ENCODE measurements around the gene CRACDL.

The CRACDL gene

DNA sequence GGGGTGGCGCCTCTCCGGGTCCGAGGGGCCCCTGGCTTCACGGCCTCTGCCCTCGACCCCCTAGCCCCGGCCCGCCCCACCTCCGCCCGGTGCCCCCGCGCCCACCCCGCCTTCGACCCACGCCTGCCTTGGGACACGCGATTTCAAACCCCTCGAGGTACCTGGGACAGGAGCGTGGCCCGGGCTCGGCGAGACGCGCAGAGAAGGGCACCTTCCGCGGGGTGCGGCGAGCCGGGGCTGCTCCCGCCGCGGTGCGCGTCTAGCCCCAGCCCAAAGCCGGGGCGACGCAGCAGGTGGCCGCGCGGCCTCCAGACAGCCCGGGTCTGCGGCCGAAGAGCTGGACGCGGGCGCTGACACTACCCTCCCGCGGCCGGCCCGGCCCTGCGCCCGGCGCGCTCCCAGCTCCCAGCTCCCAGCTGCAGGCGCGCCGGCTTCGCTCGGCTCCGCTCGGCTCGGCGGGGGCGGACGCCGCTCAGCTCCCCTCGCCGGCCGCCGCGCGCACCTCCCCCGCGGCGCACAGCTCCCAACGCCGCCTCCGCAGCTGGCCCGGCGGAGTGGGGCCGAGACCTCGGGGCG is at the start of gene CRACDL:
CRACDL (minus strand) TSS at position 449 of the 576 bp plus-strand sequence. CDS start 89,425 bp downstream, outside the sequence.
- DNase-seq (ENCODE audit: low spot score) = no peak

- no peak for DNase-seq (ENCODE audit: low spot score)
Observed at GRCh38 chr2:98975611-98976010, 39.6 kb upstream of the CRACDL start.

GRCh38 chr2:98972582-98973167 is 36.6 kb upstream of the CRACDL start:
- no peak for DNase-seq (ENCODE audit: low spot score)

DNA sequence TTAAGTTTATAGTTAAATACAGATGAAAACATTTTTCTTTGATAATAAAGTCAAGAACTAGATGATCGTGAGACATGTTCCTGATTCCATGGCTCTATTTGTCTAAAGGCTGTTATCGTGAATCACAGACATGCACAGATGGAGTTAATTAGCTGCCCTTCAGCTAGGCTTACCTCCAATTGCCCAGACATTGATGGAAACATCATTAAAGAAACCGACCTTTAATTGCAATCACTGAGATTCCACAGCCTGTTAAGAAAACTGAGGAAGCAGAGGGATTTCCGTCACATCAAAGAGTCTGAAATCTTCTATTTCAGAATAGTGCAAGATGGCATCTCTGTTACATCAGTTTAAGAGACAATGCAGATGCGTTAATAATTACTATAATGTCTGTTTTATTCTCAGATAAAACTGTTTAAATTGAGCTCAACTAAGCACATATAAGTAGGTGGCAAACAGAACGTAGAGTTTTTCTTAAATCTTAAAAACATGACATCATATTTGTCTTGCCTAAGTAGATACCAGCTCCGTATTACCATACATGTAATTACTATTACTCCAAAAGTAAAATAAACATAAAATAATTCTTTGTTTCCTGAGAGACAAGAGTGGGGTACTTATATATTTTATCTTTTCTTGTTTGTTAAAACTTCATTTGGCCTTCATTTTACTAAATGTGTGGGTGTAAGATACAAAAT is 23.9 kb upstream of the CRACDL start:
- DNase-seq (ENCODE audit: low spot score) = no peak

DNA sequence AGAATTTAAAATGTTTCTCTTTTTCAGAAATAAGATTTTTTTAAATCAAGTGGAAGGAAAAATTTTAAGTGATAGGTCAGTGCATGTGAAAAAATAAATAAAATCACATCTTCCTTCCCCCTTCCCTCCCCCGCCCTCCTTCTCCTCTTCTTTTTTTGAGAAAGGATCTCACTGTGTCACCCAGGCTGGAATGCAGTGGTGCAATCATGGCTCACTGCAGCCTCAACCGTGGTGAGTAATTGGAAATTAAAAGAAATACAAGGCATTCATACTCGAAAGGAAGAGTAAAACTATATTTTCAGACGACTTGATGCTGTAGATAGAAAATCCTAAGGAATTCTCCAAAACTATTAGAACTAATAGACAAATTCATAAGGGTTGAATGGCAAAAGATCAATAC is 16.9 kb upstream of the CRACDL start:
- no peak for DNase-seq (ENCODE audit: low spot score)

- DNase-seq (ENCODE audit: low spot score) = no peak
Observed at GRCh38 chr2:98948956-98949739, 13.1 kb upstream of the CRACDL start.

DNA sequence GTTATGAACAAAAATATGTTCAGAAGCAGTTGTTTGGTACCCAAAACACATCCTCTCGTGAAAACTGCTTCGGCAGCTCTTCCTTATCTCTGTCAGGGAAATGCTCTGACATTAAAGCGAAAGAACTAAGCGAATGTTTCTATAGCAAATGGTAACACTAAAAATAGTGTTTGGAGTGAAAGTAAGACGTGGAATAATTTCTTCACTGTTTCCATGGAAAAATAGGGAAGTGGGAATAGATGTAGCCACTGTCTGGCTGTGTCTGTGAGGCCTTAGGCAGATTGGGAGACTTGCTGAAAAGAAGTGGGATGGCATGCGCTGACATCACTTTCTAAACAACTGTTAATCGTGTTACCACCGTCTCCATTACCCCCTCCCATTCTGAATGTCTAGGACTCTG is 11.5 kb upstream of the CRACDL start:
- DNase-seq (ENCODE audit: low spot score) = no peak

- no peak for DNase-seq (ENCODE audit: low spot score)
Observed at GRCh38 chr2:98946855-98947254, 10.8 kb upstream of the CRACDL start.

DNA sequence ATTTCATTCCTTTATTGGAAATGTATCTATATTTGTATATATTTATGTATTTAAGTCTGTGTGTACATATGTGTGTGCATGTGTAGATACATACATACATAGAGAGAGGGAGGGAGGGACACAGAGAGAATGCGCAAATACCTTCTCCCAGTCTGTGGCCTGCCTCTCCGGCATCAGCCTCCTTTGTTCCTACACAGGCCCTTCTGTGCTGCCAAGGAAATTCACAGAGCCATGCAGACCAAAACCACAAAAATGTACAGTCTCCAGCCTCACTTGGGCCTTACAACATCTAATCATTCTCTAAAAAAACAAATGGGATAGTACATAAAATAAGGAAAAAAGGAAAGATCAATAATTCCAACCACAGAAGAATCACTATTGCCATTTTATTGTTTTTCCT is 8.8 kb upstream of the CRACDL start:
- no peak for DNase-seq (ENCODE audit: low spot score)

- DNase-seq (ENCODE audit: low spot score) = no peak
Observed at GRCh38 chr2:98940102-98940501, 4.1 kb upstream of the CRACDL start.

DNA sequence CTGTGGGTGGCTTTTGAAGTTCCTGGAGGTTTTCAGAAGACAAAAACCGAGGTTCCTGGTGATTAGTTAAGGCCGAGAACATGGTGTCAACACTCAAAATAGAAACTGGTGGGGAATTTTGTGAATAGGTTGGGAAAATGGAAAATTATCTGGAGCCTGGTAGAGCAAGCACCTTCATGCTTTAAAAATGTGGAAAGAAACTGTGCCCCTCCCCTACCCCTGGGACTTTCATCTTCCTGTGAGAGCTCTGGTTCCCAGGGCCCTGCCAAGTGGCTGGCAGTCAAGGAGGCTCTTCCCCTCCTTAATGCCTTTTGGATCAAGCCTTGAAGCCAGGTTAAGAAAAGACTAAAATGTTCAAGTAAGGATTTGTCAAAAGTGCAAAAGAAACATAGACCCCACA is 1.9 kb upstream of the CRACDL start:
- DNase-seq (ENCODE audit: low spot score) = no peak

DNA sequence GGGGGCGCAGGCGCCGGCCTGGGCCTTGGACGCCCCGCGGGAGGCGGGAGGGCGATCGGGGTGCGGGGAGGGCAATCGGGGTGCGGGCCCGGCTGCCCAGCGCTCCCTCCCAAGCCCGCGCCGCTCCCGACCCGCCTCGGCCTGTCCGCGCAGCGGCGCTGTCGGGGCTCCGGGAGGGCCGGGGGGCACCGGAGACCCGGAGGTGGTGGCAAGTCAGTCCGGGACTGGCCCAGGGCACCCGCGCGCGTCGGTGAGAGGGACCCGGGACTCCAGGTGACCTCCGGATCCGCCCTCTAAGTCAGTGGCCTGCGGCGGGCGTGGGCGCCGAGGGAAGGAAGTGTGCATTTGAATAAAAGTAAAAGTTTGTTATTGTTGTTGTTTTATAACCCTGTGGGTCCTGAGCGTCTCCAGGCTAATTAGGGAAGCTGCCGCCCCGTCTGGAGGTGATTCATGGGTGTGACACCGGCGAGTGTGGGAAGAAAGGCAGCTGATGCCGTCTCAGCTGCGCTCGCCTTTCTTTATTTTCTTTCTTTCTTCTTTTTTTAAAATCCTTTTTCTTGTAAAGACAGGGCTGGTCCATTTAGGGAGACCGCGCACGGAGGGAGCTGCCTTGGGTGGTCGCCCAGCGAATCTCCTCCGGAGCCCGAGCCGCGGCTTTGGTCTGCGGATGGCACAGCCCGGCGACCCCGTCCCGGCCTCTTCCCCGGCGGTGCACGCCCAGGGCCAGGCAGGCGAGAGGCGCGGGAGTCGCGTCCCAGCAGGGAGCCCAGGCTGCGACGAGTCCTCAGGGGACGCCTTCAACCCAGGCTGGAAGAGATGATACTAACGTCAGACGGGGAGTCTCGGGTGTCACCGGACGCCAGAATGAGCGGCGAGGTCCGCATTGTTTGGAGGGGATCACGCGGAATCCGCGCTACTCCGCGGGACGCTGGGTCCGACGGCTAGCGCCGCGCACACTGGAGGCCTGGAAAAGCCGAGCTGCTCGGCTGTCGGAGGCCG is 627 bp upstream of the CRACDL start:
- DNase-seq (ENCODE audit: low spot score) = no peak

GRCh38 chr2:98935111-98935770 is 784 bp downstream of the CRACDL start:
- no peak for DNase-seq (ENCODE audit: low spot score)

- DNase-seq (ENCODE audit: low spot score) = no peak
Observed at GRCh38 chr2:98932778-98933343, 3.2 kb downstream of the CRACDL start.

GRCh38 chr2:98932164-98932563 is 3.9 kb downstream of the CRACDL start:
- no peak for DNase-seq (ENCODE audit: low spot score)

DNA sequence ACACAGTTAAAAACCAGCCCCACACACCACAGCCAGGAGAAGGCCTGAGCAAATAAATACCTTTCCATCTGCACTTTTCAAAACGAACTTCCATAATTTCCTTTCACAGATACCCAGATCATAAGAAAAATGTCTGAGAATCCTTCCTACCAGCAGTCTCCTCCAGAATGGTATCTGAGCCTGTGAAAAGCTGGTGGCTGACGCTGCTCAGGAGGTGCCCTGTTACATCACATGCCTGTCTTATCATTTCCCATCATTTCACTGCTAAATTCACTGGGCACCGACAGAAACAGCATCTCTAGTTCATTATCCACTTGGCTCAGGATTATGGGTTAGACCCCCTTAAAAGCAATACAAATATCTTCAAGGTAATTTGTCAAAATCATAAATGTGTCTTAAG is 4.4 kb downstream of the CRACDL start:
- no peak for DNase-seq (ENCODE audit: low spot score)

GRCh38 chr2:98929920-98930319 is 6.1 kb downstream of the CRACDL start:
- no peak for DNase-seq (ENCODE audit: low spot score)

GRCh38 chr2:98928242-98928641 is 7.8 kb downstream of the CRACDL start:
- no peak for DNase-seq (ENCODE audit: low spot score)

DNA sequence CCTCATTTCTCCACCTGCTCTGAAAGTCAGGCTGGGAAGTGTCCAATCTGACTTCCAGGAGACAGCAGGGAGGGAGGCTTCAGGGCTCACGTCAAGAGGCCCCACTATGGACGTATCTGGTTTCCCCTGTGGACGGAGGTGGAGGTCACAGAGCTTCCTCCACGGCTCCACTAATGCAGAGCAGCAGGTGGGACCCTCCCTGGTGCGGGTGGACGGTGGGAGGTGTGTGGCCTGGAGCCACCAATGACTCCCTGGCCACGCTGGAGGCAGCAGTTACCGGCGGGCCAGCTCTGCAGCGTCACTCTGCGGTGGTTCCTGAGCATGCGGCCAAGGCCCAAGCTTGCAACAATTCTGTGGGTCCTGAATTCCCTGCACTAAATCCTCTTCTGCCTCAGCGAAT is 9.0 kb downstream of the CRACDL start:
- no peak for DNase-seq (ENCODE audit: low spot score)

DNA sequence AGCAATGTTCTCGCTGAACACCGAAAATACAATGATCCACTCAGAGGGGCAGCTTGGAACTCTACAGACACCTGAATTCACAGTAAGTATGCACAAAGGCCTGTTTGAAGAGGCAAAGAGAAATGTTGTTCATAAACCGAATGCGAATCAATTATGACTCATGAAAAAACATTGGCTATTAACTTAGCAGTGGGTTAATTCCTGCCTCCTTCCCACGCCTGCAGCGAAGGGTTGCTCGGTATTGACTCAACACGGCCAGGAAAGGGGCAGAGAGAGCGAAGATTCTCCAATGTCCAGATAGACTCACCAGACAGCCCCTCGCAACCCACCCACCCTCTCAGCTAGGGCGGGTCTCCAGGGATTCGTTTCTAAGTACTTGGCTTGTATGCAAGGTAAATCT is 9.4 kb downstream of the CRACDL start:
- no peak for DNase-seq (ENCODE audit: low spot score)

DNA sequence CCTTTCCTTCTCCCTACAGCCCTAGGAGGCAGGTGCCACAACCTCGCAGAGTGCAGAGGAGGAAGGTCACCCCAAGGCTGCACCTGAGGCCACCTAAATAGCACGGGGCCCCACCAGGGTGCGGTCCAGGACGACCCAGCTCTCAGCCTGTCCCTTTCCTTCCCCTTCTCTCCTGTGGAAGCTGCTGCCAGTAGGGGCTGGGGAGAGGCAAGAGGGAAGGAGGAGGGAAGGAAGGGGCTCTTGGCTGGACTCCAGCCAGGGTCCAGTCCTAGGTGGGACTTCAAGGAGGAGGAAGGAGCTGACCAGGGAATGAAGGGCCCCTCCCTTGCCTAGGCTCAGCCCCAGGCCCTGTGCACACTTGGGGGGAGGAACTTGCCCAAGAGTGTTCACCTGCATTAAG is 11.1 kb downstream of the CRACDL start:
- no peak for DNase-seq (ENCODE audit: low spot score)
